C1 segment of cervical spinal cord (tissue), 14 donors: ENCODE measurements around the gene LLGL1.

Experiments used
- DNase-seq, 14 donors: peaks; one replicate each; lab custom pipeline; 2025; lab: John Stamatoyannopoulos, UW

The LLGL1 gene

DNA sequence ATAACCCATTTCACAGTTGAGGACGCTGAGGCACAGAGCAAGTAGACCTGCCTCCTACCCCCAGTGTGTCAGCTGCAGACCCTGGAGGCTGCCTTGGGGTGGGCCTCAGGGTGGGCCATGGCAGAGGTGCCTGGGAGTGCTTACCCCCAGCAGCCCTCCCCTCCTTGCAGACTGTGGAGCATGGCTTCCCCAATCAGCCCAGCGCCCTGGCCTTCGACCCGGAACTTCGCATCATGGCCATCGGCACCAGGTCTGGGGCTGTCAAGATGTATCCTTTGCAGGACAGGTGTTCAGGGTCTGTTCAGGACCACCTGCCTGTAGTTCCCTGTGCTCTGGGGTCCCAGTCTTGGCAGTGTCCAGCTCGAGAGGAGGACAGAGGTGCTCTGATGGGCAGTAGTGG is 4.3 kb downstream of the LLGL1 start:
- no peak for DNase-seq

- DNase-seq: peak in 13 of 14 donors; percentile 16 to 87 (median 70)
These were observed 5.1 kb downstream of the LLGL1 start for GRCh38 chr17:18230288-18231141.

DNA sequence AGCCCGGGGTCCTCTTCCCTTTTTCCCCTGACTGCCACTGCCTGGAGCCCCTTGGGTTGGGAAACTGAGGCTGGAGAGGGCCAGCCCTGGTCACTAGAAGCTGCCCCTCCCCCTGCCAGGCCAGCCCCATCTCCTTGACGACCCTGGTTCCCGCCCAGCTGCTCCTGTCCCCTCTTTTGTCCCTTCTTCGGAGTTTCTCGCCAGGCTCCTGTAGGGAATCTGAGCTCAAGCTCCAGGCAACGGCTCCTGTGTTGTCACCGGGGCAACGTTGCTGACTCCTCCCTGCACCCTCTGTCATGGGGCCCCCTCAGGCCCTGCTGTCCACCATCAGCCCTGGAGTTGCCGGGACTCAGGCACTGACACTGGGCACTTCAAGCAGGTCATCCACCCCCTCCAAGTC is 5.7 kb downstream of the LLGL1 start:
- peak in 6 of 14 donors; percentile 40 to 63 (median 52) for DNase-seq

DNA sequence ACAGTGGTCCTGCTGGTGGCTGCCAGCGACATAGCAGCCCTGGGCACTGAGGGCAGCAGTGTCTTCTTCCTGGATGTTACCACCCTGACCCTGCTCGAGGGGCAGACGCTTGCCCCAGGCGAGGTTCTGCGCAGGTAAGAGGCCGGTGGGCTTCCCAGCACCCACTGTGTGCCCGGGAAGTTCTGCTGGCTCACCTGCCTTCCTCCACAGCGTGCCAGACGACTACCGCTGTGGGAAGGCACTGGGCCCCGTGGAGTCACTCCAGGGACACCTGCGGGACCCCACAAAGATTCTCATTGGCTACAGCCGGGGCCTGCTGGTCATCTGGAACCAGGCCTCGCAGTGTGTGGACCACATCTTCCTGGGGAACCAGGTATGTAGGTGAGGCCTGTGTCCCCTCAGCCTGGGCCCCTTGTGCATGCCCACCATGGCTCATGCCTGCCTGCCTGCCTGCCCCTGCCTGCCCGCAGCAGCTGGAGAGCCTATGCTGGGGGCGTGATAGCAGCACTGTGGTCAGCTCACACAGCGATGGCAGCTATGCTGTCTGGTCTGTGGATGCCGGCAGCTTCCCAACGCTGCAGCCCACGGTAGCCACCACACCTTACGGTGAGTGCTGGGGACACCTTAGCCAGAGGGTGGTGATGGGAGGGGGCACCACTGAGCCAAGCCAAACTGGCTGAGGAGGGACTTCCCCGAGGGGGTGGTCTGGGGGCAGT is 8.5 kb downstream of the LLGL1 start:
- no peak for DNase-seq

- no peak for DNase-seq
These were observed 9.5 kb downstream of the LLGL1 start for GRCh38 chr17:18234853-18235380.

DNA sequence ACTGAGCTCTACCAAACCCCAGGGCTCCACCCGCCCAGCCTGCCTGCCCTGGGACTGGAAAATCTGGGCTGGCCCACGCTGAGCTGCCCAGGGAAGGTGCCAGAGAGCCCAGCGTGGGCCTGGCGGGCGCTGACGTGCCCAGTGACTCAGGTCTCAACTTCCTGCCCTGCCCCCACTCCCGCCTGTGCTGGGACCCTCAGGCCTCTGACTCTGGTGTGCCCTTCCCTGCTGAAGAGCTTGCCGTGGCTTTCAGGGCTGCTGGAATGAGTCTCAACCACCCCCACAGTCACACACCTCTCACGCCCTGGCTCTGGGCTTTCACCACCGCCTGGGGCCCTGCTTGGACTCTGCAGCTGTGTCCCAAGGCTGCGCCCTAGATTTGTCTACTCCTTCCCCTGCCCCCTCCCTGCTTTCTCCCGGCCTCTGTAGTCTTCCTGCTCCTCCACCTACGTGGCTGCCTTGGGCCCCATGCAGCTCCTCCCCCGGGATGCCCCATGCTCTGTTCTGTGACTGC is 10.4 kb downstream of the LLGL1 start:
- peak in 1 of 14 donors; percentile 39 for DNase-seq

DNA sequence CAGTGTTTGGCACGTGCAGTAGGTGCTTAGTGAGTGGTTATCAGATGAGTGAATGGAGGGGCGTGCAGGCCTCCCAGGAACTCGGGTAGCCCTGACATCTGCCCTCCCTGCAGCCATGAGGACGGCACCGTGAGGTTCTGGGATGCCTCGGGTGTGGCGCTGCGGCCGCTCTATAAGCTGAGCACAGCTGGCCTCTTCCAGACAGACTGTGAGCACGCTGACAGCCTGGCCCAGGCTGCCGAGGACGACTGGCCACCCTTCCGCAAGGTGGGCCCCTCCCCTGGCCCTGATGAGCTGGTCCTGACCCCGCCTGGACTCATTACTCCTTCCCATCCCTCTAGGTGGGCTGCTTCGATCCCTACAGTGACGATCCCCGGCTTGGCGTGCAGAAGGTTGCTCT is 11.1 kb downstream of the LLGL1 start:
- DNase-seq: no peak

DNA sequence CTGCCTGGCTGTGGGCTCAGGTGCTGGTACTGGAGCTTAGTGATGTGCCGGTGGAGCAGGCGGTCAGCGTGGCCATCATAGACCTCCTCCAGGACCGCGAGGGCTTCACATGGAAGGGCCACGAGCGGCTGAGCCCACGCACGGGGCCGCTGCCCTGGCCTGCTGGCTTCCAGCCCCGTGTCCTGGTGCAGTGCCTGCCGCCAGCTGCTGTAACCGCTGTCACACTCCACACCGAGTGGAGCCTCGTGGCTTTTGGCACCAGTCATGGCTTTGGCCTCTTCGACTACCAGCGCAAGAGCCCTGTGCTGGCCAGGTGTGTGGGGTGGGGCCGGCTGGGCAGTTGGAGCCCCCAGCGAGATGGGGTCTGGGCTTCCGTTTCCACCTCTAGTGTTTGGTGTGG is 12.0 kb downstream of the LLGL1 start:
- no peak for DNase-seq

GRCh38 chr17:18238299-18238698 is 12.9 kb downstream of the LLGL1 start:
- DNase-seq: no peak

DNA sequence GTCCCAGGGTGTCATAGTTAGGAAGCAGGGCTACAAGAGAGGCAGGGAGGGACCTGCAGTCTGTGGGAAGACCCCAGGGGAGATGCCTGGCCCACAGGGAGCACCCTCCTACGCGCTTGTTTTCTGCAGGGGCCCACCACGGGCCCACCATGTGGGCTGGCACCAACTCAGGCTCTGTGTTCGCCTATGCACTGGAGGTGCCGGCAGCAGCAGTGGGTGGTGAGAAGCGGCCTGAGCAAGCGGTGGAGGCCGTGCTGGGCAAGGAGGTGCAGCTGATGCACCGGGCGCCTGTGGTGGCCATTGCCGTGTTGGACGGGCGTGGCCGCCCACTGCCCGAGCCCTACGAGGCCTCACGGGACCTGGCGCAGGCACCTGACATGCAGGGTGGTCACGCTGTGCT is 15.0 kb downstream of the LLGL1 start:
- DNase-seq: no peak

DNA sequence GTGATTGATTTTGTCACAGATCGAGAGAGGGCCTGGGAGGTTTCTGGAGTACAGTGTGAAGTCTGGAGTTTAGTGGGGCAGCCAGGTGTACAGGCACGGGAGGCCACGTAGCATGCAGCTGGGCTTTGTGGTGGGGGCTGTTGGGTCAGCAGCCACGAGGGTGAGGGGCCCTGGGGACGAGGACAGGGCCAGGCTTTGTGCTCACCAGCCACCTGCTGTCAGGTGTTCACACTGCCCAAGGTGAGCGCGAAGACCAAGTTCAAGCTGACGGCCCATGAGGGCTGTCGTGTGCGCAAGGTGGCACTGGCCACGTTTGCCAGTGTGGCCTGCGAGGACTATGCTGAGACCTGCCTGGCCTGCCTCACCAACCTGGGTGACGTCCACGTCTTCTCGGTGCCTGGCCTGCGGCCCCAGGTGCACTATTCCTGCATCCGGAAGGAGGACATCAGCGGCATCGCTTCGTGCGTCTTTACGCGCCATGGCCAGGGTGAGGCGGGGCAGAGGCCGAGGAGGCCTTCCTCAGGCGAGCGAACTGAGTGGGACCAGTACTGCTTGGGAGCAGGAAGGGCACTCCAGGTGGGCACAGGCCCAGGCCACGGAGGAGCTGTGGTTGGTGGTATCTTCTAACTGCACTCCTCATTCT is 15.9 kb downstream of the LLGL1 start:
- DNase-seq: no peak

- DNase-seq: no peak
These were observed 19.8 kb downstream of the LLGL1 start for GRCh38 chr17:18245038-18245776.

DNA sequence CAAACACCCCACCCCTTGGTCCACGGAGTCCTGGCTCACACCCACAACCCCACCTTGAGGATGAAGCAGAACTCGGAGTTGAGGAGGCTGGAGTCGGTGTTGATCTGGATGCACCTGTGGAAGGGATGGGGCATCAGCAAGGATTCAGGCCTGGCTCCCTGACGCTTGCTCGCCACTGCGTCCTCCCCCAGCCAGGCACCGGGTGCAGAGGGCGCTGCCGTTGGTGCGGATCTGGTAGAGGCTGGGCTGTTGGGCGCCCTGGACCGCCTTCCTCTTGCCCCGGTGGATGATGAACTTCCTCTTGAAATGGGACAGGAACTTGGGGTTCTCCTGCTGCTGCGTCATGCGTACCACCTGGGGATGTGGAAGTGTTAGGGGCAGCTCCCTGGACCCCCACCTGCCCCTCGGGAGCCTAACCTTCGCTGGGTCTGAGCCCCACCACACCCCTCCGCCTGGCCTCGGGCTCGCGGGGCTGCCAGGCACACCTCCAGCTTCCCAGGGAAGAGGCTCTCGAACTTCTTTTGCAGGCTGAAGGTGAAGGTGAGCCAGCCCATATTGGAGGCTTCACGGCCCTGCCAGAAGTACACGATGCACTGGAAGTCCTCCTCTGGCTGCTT is 20.8 kb downstream of the LLGL1 start:
- DNase-seq: no peak

- DNase-seq: no peak
These were observed 21.6 kb downstream of the LLGL1 start for GRCh38 chr17:18246880-18247612.

GRCh38 chr17:18247613-18248001 is 22.2 kb downstream of the LLGL1 start:
- peak in 4 of 14 donors; percentile 14 to 46 (median 42) for DNase-seq

GRCh38 chr17:18248300-18248731 is 22.9 kb downstream of the LLGL1 start:
- peak in 10 of 14 donors; percentile 34 to 64 (median 46) for DNase-seq

GRCh38 chr17:18248811-18249210 is 23.4 kb downstream of the LLGL1 start:
- no peak for DNase-seq

GRCh38 chr17:18250259-18250658 is 24.8 kb downstream of the LLGL1 start:
- DNase-seq: no peak

DNA sequence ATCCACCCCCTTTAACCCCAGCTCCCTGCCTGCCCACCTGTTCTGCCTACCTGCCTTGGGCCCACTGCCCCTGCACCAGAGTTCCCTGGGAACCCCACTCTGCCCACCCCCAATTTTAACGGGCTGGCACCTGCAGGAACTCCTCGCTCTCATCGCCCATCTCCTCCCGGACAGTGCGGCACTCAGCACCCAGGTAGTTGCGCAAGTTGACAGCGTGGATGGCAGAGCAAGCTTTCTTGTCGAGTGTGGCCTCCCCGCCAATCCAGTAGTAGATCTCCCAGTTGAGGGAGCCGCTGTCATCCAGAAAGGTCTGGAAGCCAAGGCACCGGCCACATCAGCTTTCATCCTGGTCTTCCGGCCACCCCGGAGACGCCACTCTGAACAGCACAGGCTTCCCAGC is 25.3 kb downstream of the LLGL1 start:
- no peak for DNase-seq

DNA sequence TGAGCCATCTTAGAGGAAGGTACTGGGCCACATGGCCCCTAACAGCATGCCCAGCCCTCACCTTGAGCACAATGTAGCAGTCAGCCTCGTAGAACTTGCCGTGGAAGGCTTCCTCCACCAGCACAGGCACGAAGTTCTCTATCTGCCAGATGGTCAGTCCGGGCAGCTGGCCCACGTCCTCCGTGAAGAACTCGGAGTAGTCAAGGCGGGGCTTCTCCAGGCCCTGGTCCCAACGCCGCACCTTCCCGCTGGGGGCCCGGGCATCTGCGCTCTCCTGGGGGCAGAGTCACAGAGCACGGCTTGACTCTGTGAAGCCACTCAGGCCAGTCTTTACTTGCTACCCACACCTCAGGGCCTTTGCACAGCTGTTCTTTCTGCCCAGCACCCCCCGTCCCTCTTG is 25.8 kb downstream of the LLGL1 start:
- peak in 1 of 14 donors; percentile 30 for DNase-seq
